ENCODE data around the gene ZNF850. TPM values are rescaled to one million over a fixed set of nuclear protein-coding genes. Genes with fewer than 3 reads are reported as not detected.

ZNF850 gene
- total RNA-seq, 1 experiment from 2014 or later = 4.0 TPM

GRCh38 chr19:36679455-36679854, 93.2 kb downstream of the ZNF850 start:
- H2AFZ ChIP-seq = no peak overlapping the region
- H3K27me3 ChIP-seq (ENCODE audit: insufficient read depth, low read depth) = no peaks in the 10 kb centered on the region
- no peak for DNase-seq
- H3K9me2 ChIP-seq (ENCODE audit: insufficient read depth) = no peaks in the 10 kb centered on the region
- BruUV-seq (replicated peaks) = no TSS peak
- no peaks in the 10 kb centered on the region; the same call in none of the 2 replicates for H3K9me3 ChIP-seq (ENCODE audit: insufficient read depth, low read depth)
- no peaks in the 10 kb centered on the region for H3F3A ChIP-seq (ENCODE audit: insufficient read depth, low read depth)
- H3K4me1 ChIP-seq (replicated peaks; ENCODE audit: insufficient read depth) = no peaks in the 10 kb centered on the region
- no peaks in the 10 kb centered on the region for H4K20me1 ChIP-seq (ENCODE audit: insufficient read depth)
- H3K79me2 ChIP-seq (ENCODE audit: low read depth) = no peaks in the 10 kb centered on the region
- intact Hi-C loops (cut with micrococcal nuclease; ENCODE audit: unreplicated experiment) = no loop called here
- H3K27ac ChIP-seq = no peak overlapping the region
- no peak overlapping the region for H3K4me3 ChIP-seq
- ChIA-PET CTCF (no interaction called here), POLR2A (ENCODE audit: unreplicated experiment) (interaction anchor here (0.6 kb wide), 1 partner anchor 497 kb away, joined by 5 read pairs; no protein-coding TSS in a partner anchor)
- TF ChIP-seq, protein P1, sequence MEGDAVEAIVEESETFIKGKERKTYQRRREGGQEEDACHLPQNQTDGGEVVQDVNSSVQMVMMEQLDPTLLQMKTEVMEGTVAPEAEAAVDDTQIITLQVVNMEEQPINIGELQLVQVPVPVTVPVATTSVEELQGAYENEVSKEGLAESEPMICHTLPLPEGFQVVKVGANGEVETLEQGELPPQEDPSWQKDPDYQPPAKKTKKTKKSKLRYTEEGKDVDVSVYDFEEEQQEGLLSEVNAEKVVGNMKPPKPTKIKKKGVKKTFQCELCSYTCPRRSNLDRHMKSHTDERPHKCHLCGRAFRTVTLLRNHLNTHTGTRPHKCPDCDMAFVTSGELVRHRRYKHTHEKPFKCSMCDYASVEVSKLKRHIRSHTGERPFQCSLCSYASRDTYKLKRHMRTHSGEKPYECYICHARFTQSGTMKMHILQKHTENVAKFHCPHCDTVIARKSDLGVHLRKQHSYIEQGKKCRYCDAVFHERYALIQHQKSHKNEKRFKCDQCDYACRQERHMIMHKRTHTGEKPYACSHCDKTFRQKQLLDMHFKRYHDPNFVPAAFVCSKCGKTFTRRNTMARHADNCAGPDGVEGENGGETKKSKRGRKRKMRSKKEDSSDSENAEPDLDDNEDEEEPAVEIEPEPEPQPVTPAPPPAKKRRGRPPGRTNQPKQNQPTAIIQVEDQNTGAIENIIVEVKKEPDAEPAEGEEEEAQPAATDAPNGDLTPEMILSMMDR (conservative IDR thresholded peaks at IDR 0.05) = no peak
- TF ChIP-seq EZH2 (IDR thresholded peaks at IDR 0.05; ENCODE audit: low read depth) = no peak
- H3K4me2 ChIP-seq = no peak overlapping the region
- 0 out of 2 replicates have a peak, but pooled peaks cover 4% of the 10 kb centered on the region for H3K36me3 ChIP-seq (ENCODE audit: low read depth)

DNA sequence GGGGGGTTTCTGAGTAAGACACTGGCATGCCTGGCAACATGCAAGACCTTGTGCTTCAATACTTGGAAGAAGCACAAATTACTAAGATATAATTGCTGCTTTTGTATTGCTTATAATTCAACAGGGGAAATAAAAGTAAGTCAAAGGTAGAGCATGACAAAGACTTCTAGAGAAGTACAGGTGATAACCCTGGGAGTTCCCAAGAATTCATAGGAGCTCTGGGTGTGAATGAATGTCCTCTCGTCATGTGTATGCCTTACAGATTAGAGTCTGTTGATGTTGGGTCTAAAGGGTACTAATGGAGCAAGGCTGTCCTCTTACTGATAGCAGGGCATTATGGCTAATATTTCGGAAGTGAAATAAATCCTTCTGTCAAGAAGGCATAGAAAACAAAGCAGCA, 98.4 kb downstream of the ZNF850 start:
- Histone ChIP-seq H3K9me2 (ENCODE audit: insufficient read depth) (no peaks in the 10 kb centered on the region), H3K79me2 (ENCODE audit: low read depth) (0 out of 2 replicates have a peak, but pooled peaks cover 6% of the 10 kb centered on the region), H3F3A (ENCODE audit: insufficient read depth, low read depth) (no peaks in the 10 kb centered on the region), H3K4me1 (replicated peaks; ENCODE audit: insufficient read depth) (no peaks in the 10 kb centered on the region), H3K9me3 (ENCODE audit: insufficient read depth, low read depth) (peaks cover 9% of the 10 kb centered on the region), H2AFZ (no peak overlapping the region), H4K20me1 (ENCODE audit: insufficient read depth) (no peaks in the 10 kb centered on the region), H3K27ac (no peak overlapping the region), H3K27me3 (ENCODE audit: insufficient read depth, low read depth) (no peaks in the 10 kb centered on the region), H3K36me3 (ENCODE audit: low read depth) (0 out of 2 replicates have a peak, but pooled peaks cover 8% of the 10 kb centered on the region), H3K4me3 (no peak overlapping the region), H3K4me2 (no peak overlapping the region)
- no peak for TF ChIP-seq EZH2 (IDR thresholded peaks at IDR 0.05; ENCODE audit: low read depth)
- TF ChIP-seq, protein P1 (conservative IDR thresholded peaks at IDR 0.05) = no peak
- intact Hi-C loops (cut with micrococcal nuclease; ENCODE audit: unreplicated experiment) = no loop called here
- no TSS peak for BruUV-seq (replicated peaks)
- ChIA-PET CTCF (no interaction called here), POLR2A (ENCODE audit: unreplicated experiment) (no interaction called here)
- no peak for DNase-seq

DNA sequence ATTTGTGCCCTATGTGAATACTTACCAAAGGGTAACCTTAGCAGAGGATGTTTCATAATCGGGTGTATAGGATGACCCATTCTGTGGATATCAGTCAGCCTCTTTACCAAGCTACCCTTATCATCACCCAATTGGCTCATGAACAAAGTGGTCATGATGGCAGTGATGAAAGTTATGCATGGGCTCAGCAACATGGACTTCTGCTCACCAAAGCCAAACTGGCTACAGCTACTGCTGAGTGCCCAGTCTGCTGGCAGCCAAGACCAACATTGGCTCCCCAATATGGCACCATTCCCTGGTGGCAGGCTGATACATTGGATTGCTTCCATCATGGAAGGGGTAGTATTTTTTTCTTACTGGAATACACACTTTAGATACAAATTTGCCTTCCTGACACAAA, 100.2 kb downstream of the ZNF850 start:
- Histone ChIP-seq H3K4me2 (no peak overlapping the region), H3K79me2 (ENCODE audit: low read depth) (peaks cover 21% of the 10 kb centered on the region; the same call in 1 of the 2 replicates), H4K20me1 (ENCODE audit: insufficient read depth) (no peaks in the 10 kb centered on the region), H3K27ac (no peak overlapping the region), H3K27me3 (ENCODE audit: insufficient read depth, low read depth) (no peaks in the 10 kb centered on the region), H3K36me3 (ENCODE audit: low read depth) (0 out of 2 replicates have a peak, but pooled peaks cover 7% of the 10 kb centered on the region), H2AFZ (no peak overlapping the region), H3F3A (ENCODE audit: insufficient read depth, low read depth) (no peaks in the 10 kb centered on the region), H3K9me2 (ENCODE audit: insufficient read depth) (no peaks in the 10 kb centered on the region), H3K9me3 (ENCODE audit: insufficient read depth, low read depth) (peaks cover 15% of the 10 kb centered on the region), H3K4me1 (replicated peaks; ENCODE audit: insufficient read depth) (no peaks in the 10 kb centered on the region), H3K4me3 (no peak overlapping the region)
- no peak for DNase-seq
- ChIA-PET POLR2A (ENCODE audit: unreplicated experiment) (no interaction called here), CTCF (no interaction called here)
- BruUV-seq (replicated peaks) = no TSS peak
- intact Hi-C loops (cut with micrococcal nuclease; ENCODE audit: unreplicated experiment) = no loop called here
- TF ChIP-seq, protein P1 (conservative IDR thresholded peaks at IDR 0.05) = no peak
- no peak for TF ChIP-seq EZH2 (IDR thresholded peaks at IDR 0.05; ENCODE audit: low read depth)
